Stimulated activated CD8-positive, alpha-beta memory T cell treated with anti-CD3 and anti-CD28 coated beads, Interleukin-7, amount 100 ng/mL, for 1 hour (primary cell): ENCODE data around the gene NLRP9.

Source experiments
- DNase-seq, 2 donors: peaks; one replicate each; pipeline ENCODE4 v3.0.0-alpha.2; 2020; ENCODE audit warnings: low read depth in 2 of 2

Gene NLRP9

DNA sequence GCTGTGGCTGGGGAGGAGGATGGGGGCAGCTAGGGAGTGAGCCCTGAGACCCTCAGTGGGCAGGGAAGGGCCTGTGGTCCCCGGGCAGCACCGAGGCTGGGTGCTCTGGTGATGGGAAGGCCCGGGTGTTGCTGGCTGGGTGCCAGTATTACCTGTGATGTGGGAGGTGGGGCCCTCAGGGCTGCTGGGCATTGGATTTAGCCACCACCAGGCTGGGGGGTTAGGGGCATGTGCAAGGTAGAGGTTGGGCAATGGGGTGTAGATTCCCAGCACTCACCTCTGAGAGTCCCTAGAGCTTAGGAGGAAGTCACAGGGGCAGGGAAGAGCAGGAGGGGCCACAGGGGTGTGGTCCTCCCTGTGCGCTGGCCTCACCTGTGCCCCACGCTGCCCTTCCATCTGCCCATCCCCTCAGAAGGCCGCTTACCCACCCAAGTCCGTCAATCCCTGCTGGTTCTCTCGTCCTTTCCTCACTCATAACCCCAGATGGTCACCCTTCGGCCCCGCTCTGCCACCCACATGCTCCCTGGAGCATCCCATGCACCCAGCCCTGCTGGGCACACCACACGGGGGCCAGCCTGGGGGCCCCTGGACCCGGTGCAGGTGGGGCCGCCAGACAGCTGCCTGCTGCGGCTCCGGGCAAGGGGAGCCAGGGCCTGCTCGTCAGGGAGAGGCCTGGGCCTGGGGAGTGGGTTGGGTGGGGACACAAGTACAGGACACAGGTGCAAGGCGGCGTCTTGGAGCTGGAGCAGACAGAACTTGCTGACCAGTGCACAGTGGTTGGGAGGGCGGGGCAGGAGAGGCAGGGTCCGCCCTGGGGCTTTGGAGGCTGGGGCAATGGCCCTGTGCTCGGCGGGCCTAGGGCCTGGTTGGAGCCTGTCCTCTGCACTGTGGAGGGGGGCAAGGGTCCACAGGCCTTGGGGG, 50.7 kb downstream of the NLRP9 start:
- DNase-seq: no peak

DNA sequence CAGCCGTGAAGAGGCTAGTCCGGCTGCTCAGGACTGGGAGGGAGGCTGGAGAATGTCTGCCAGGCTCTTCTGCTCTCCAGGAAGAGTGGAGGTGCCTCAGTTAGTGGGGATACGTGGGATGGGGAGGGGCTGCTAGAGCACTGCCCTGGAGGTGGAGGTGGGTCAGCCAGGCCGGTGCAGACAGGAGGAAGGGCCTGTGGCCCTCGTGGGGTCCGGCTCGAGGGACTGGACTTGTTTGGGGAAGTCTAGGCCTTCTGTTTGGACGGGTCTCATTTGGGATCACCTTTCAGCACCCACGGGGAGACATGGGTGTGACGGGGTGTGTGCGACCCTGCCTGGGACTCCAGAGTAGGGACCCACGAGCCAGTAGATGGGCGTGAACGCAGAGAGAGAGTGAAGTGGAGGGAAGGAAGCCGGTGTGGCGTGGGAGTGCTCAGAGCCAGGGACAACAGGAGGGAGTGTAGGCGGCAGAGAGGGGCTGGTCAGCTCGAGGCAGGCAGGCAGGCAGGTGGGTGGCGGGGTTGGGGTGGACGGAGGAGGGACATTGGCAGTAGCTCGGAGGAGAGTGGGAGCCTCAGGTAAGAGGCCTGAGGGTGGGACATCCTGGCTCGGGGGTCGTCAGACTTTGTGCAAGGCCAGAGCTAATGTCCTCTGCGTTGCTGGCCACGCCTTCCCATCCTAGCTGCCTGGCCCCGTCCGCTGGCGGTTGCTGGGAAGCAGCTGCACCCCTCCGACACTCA, 51.7 kb downstream of the NLRP9 start:
- DNase-seq: no peak

DNA sequence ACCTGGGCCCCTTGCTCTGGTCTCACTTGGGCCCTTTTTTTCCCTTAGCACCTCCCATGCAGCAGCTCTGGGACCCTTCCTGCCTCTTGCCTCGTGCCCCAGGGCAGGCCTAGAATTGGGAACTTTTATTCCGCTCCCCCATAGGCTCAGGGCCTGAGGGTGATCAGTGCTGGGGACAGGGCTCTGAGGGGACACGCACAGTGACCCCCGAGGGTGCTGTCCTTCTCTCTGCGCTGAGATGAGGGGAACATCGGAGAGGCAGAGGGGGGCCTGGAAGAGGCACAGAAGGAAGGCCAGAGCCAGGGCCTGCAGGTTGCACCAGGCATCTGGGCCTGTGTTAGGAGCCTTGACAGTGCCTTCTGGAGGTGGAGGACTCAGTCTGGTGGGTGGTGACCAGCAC, 52.4 kb downstream of the NLRP9 start:
- DNase-seq: no peak

DNA sequence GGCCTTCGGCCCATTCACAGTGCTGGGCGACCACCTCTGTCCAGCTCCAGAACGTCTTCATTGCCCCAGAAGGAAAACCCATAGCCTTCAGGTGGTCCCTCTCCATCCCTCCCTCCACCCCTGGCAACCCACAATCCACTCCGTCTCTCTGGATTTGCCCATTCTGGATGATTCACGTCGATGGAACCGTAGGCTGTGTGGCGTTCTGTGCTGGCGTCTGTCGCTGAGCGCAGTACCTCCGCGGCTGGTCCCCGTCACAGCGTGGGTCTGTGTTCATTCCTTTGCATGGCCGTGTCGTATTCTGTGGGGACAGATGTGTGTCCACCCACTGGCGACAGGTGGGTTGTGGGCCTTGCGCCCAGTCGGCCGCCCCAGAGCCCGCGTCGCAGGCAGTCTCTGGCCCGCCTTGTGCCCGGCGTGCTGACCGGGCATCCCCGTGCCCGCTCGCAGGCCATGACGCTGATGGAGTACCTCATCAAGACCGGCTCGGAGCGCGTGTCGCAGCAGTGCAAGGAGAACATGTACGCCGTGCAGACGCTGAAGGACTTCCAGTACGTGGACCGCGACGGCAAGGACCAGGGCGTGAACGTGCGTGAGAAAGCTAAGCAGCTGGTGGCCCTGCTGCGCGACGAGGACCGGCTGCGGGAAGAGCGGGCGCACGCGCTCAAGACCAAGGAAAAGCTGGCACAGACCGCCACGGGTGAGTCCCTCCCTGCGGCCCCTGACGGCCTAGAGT, 53.1 kb downstream of the NLRP9 start:
- no peak for DNase-seq

DNA sequence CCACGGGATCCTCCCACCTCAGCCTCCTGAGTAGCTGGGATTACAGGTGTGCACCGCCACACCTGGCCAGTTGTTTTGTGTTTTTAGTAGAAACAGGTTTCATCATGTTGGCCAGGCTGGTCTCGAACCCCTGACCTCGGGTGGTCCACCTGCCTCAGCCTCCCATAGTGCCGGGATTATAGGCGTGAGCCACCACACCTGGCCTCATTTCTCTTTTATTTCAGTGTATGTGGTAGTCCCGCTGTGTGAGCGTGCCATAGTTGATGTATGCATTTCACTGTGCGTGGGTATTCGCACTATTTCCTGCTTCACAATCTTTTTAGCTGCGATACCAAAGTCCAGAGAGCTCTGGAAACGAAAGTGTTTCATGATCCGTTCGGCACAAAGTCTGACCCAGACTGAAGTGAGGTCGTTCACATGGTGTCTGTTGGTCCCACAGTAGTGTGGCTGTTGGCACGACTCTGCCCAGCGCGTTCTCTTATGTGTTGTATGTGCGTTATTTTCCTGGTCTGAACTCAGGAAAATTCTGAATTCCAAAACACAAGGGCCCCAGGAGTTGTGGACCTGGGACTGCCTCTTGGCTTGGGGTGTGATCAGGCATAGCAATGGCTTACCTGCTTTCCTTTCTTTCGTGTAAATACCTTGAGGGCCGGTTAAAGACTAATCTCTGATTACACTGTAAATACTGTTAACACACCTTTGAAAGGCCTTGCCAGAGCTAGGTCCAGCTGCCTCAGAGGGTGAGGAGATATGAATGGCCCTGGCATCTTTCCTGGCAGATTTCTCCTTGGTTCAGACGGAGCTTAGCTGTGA, 54.5 kb downstream of the NLRP9 start:
- DNase-seq: no peak

DNA sequence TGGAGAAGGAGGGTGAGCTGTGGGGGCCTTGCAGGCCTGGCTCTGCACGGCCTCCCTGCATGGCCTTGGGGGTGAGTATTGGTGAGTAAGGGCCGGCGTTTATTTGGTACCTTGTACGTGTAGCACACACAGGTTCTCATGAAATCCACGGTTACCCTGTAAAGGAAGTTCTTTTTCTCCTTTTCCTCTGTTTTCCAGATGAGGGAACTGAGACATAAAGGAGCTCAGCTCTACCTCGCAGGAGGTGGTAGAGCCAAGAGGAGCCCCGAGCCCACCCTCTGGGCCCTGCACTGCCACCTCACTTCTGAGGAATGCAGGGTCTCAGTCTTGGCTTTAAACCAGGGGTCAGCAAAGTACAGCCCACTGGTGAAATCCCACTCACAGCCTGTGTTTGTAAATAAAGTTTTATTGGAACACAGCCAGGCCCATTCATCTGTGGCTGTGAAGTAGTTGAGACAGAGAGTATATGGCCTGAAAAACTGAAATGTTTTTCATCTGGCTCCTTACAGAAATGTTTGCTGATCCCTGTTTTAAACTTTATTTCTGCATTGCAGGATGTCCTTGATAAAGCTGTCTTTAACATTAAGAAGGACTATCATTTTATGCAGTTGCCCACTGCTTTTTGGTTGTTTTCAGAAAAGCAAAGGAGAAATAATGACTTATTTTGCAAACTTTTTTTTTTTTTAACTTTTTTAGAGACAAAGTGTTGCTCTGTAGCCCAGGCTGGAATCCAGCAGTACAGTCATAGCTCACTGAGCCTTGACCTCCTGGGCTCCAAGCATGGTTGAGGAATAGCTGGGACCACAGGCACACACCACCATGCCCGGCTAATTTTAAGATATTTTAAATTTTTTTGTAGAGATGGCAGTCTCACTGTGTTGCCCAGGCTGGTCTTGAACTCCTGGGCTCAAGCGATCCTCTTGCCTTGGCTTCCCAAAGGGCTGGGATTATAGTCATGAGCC, 56.8 kb downstream of the NLRP9 start:
- no peak for DNase-seq

DNA sequence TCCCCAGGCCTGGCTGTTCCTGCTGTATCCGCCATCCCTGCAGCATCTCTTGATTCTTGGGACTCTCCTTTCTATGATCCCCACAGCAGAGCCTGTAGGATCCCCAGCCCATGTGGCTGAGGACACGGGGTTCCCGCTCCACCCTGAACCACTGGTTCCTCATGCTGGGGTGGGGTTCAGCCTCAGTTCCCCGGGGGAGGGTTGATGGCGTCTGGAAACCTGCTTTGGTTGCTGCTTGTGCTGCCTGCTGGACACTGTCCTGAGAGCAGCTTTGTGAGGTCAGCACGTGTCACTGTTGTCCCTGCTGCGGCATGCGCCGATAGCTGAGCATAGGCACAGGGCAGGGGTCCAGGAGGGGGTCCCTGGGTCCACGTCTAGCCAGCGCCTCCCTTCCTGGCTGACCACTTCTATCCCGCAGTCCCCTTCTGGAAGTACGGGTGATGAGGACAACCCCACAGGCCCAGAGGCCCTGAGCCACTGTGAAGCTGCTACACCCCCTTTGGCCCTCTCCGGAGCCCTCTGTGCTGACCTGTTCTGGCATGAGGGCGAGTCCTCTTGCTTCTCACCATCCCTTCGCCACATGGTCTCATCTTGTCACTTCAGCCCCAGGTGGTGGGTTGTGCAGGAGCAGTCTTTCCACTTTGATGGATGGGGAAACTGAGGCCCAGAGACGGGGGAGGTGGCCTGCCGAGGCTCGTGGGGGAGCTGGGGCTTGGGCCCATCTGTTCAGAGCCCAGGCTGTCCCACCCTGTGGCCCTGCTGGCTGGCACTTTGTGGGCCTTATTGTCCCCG, 57.7 kb downstream of the NLRP9 start:
- DNase-seq: no peak

DNA sequence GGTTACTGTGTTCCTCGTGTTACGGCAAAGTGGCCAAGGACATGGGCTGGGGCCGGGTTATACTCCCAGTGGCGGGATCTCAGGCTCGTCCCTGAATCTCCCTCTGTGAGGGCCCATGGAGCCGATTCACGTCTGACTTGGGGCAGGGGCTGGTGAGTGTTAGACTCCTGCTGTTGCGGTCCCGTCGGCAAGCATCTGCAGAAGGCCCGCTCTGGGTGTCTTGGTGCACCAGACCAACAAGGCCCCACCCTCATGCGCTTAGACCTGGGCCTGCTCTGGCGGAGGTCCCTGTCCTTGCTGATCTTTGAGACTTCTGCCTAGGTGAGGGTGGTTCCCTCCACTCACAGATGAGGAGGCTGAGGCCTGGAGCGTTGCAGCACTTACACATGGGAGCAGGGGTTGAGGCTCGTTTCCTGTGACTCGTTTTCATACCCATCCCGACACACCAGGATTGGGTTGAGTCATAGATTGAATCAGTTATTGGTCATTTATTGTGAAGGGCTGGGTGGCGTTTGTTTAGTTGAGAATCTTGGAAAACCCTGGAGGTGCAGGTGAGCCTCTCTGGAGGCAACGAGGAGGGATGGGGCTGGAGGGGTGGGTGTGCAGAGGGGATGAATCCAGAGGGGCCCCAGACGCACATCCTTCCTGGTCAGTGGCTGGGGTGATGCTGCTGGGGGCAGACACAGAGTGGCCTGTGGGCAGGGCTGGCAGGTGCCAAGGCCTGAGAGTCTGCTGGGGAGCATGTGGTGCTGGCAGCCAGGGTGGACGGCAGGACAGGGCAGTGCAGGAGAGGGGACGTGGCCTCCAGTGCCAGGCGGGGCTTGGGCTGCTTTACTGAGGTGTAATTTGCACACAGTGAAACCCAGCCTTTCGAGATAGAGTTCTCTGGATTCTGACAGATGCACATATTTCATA, 58.6 kb downstream of the NLRP9 start:
- DNase-seq: no peak

DNA sequence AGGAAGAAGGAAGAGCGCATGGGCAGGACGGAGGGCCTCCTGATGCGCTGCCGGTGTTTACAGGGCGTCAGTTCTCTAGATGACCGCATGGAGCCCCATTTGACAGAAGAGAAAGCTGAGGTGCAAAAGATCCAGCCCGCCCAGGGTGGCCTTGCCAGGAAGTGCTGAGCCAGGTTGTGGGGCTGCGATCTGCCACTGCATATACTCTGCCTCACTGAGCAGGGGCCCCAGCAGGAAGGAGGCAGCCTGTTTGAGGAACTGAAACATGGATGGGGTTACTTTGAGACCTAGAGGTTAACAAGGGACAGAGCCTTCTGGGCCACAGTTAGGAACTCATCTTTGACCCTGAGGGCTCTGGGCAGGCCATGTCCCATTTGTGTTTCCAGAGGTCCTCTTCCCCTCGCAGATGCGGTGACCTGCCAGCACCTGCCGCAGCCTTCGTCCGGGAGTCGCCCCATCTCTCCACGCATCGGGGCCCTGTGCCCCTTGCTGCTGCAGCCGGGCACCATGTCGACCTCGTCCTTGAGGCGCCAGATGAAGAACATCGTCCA, 60.0 kb downstream of the NLRP9 start:
- DNase-seq: no peak

DNA sequence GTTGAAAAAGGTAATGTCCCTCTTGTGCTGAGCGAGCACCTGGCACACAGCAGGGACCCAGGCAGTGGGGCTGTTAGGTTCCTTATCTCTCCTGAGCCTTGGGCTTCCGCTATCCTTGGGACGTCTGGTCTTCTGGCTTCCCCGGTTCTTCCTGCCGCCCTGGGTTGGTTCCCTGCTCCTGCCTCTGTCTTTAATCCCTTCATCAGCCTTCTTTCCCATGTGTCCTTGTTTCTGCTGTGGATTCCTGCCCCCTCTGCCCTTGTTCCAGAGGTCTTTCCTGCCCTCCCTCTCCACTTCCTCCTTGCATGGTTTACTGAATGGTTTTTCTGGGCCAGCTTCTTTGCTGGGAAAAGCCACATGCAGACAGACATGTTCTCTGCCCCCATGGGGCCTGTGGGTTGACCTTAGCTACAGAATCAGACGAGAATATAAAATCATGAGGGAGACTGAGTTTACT, 60.6 kb downstream of the NLRP9 start:
- DNase-seq: no peak

DNA sequence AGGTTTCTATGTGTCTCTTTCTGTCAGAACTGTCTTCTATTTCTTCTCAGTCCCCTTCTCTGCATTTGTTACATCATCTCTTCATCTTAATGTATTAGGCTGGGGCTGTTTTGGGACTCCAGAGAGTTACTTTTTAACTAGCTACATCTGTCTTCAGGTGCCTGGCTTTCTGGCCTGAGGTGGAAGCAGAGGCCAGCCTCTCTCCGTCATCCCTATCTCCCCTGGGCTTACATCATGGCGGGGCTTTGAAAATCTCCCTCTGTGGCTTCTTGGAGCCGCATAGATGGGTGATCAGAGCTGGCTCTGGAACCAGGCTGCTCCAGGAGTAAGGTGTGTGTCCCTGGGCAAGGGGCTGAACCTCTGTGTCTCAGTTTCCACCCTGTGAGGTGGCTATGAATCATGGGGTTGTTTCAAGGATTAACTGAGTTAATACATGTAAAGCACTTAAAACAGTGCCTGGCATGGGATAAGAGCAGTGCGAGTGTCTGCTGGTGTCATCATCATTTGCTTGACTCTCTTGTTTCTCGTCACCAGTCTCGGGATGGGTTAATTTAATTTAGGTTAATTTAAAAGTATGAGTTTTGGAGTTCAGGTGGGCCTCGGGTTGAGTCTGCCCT, 61.2 kb downstream of the NLRP9 start:
- DNase-seq: no peak

DNA sequence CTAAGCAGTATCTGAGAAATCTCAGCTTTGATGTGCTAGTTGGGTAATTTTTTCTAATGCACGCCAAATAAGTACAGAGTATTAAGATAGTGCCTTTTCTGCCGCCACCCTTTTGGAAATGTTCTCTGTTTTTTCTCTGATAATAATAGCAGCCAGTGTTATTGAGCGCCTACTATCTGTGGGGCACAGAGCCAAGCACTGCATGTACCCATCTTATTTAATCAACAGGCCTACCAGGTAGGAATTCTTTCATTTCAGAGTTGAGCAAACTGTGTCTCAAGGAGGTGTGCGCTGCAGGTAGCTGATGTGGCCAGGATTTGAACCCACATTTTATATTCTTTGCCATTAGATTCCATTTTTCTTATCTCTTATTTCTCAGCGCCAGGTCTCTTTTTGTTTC, 61.8 kb downstream of the NLRP9 start:
- no peak for DNase-seq

DNA sequence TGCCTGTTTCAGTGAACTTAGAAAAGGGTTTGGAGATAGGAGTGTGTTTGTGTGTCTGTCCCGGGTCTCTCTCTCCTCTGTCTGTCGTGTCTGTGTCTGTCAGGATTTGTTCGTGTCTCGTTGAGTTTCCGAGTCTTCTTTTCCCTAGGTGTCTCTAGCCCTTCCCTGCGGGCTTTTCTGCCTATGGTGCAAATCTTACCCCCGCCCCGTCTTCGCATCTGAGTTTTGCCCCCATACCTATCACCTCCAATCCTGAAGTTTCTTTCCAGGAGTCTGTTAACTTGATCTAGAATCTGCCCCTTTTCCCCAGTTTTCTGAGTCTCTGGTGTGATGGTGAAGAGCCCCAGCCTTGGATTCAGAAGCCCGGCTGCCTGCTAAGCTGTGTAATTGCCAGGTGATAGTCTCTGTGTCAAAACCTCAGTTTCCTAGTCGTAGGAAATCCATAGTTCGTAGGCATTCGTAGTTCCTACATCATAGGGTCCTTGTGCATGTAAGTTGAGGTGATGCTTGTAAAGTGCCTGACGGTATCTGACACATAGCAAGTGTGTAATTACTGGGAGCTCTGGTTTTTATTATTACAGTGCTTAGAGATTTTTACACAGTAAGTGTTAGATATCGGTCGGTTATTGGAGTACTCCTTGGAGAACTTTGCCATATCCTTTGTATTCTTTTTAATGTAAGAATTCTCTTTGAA, 62.4 kb downstream of the NLRP9 start:
- no peak for DNase-seq

DNA sequence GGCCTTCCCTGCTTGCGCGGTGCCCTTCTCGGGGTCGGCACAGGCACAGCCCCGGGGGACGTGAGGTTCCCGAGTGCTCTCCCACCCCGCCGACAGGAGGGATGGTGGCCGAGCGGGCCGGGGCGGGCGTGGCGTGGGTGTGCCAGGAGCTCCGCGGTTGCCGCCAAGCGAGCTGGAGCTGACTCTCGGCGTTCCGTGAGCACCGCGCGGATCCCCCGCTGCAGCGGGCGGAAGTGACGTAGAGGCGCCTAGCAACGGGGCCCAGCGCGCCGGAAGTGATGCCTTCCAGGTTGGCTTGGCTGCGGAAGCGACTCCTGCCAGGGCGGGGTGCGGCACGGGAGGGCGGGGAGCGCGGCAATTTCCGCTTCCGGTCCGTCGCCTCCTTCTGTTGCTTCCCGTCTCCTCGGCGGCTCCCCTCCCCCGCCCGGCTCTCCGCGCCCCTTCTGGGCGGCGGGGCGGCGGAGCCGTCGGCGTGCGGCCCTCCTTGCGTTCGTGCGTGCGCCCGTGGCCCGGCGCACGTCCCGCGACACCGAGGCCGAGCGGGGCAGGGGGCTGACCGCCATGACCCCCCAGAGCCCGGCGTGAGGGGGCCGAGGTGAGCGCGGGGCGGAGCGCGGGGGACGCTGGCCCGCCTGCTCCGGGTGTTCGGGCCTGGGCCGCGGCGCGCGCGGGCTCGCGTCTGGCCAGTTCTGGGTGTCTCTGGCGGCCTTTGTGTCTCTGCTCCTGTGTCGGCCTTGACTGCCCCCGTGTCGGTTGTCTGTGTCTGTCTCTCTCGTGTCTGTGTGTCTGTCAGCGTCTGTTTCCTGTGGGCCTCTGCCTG, 63.2 kb downstream of the NLRP9 start, which contains the start of gene EPN1:
Gene EPN1, plus strand, starts transcription at position 386 of the 820 bp plus-strand sequence. CDS start 3,402 bp downstream, outside the sequence.
- DNase-seq: peak; percentile 94 to 97

DNA sequence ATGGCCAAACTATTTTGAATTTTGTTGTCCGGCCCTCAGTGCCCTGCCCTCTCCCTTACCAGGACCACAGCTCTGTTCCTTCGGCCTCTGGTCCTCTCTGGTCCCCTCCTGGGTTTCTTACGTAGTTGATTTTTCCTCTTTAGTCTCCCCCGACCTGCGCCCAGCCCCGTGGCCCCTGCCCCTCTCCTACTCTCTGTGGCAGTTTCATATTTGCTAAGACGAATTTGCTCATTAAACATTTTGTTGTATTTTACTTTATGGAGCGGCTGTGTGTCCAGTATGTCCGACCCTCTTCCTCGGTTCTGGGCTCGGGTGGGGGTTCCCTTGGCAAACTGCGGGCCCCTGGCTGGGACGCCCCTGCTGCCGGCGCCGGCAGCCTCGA, 63.8 kb downstream of the NLRP9 start:
- DNase-seq: no peak

DNA sequence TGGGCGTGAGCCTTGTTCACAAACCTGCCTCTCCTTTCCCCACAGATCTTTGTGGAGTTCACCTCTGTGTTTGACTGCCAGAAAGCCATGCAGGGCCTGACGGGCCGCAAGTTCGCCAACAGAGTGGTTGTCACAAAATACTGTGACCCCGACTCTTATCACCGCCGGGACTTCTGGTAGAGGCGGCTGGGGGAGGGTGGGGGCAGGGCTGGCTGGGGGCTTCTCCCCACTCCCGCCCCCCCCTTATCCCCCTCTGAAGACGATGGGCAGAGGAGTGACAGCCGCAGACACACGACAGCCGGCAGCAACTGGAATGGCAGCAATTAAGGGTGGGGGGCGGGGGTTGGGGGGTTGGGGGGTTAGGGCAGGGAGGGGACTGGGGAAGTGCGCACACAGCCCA, 64.3 kb downstream of the NLRP9 start:
- DNase-seq: no peak
